Esophagus squamous epithelium (tissue), 4 donors: ENCODE data around the gene KLHDC8B.

ENCODE experiments used
- CTCF ChIP-seq, 6 experiments: fragments of 450-650 bp in 4 of 6; fragments of 200-600 bp in 2 of 6; sonication (generic) in 2 of 6; IDR thresholded peaks; one replicate each; pipeline ENCODE4 v1.5.1; 2016 to 2019; ENCODE audit warnings: antibody characterized with exemption in 6 of 6, mild to moderate bottlenecking in 4 of 6, moderate library complexity in 4 of 6
- POLR2A ChIP-seq, 4 donors: fragments of 450-650 bp; IDR thresholded peaks; one replicate each; pipeline ENCODE4 v1.6.1; 2017; ENCODE audit warnings: antibody characterized with exemption in 4 of 4, mild to moderate bottlenecking in 4 of 4, moderate library complexity in 3 of 4

GRCh38 chr3:49132073-49132436 is 39.3 kb upstream of the KLHDC8B start:
- TF ChIP-seq CTCF (IDR thresholded peaks at IDR 0.05) = no peak
- no peak for TF ChIP-seq POLR2A (IDR thresholded peaks at IDR 0.05)
